GM12874 (cell line): ENCODE measurements around the gene MAPK8IP1.

Experiments
- CTCF ChIP-seq: IDR thresholded peaks from 2 replicates; pipeline ENCODE4 v1.5.1; 2011; ENCODE audit warnings: low read depth, mild to moderate bottlenecking, control low read depth, low read length, moderate library complexity; ENCODE audit not compliant: insufficient read depth

Gene MAPK8IP1

DNA sequence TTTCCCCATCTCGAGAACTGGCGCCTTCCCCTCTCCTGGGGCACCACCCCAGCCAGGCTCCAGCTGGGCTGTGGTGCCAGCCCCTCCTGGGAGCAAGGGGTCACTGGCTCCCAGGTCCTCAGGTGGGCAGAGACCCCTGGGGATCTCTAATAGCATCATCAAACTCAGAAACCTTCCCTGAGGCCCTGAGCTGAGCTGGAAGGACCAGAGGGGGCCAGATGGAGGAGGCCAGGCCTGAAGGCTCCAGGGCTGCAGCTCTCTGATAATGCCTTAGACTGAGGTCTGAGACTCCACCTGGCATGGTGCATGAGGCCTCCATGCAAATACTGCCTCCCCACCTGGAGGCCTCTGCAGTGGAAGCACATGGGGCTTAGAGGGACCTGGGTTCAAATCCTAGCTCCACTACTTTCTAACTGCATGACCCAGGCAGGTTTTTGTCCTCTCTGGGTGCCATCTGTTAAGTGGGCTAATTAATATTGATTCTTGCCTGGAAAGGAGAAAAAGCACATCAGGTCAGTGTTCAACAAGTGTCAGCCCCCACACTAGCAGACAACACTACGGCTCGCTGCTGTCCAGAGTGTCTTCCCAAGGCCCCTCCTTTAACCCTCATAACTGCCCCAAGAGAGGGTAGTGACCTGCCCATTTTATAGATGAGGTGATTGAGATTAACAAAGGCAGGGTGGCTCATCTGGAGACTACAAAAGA lies 1.5 kb downstream of the MAPK8IP1 start:
- no peak for TF ChIP-seq CTCF

- no peak for TF ChIP-seq CTCF
Measured at GRCh38 chr11:45887587-45887986, 2.1 kb downstream of the MAPK8IP1 start.

- TF ChIP-seq CTCF = no peak
Measured at GRCh38 chr11:45889555-45889954, 4.1 kb downstream of the MAPK8IP1 start.

- TF ChIP-seq CTCF = no peak
Measured at GRCh38 chr11:45889966-45890365, 4.5 kb downstream of the MAPK8IP1 start.

GRCh38 chr11:45890886-45891550 lies 5.6 kb downstream of the MAPK8IP1 start:
- no peak for TF ChIP-seq CTCF

DNA sequence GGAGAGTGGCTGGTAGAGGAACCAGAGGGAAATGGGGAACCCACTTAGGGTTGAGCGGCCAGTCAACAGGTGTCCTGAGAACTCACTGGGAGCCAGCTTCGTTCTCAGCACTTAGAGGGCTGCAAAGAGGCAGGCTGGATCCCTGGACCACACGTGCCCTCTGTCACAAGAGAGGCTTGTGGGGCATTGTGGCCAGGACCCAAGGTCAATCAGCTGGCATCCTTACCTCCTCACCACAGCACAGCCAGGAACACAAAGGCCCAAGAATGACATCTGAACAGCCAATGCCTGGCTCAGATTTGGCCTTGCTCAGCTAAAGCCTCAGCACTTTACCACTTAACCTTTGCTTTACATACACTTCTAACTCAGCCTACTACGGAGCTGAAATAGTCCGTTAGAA lies 7.4 kb downstream of the MAPK8IP1 start:
- TF ChIP-seq CTCF = no peak

GRCh38 chr11:45894555-45895247 lies 9.2 kb downstream of the MAPK8IP1 start:
- TF ChIP-seq CTCF = no peak
